B cell (primary cell): ENCODE measurements around the gene TRAF3. TPM values are rescaled to one million over a fixed set of nuclear protein-coding genes. Genes with fewer than 3 reads are reported as not detected.
"Not testable (repeated sequence)": the region's sequence is repeated elsewhere in the genome, so short reads cannot be mapped to it uniquely, and the experiment has no call there.

Experiments
- ATAC-seq: fragments of 200-7000 bp; cut with Tn5 transposase; one replicate; pipeline ENCODE4 v1.10.0; 2021; ENCODE audit warnings: low read depth, mild to moderate bottlenecking, moderate number of reproducible peaks, moderate library complexity
- CTCF ChIA-PET: fragments of 350-600 bp; sonication (Branson Sonifier 250); formaldehyde crosslinking; loops from one replicate; lab custom pipeline; 2021; ENCODE audit warnings: antibody characterized with exemption, inconsistent platforms; lab: Charles Lee
- POLR2A ChIA-PET: fragments of 350-600 bp; sonication (Branson Sonifier 250); formaldehyde crosslinking; loops from one replicate; lab custom pipeline; 2021; ENCODE audit warnings: antibody characterized with exemption; lab: Charles Lee
- DNase-seq: peaks from one replicate; pipeline ENCODE4 v3.0.0; 2013
- H2AFZ ChIP-seq: 2 replicates; pipeline ENCODE4 v1.6.1; 2012; ENCODE audit warnings: mild to moderate bottlenecking, low read depth, low read length; ENCODE audit not compliant: insufficient read depth, poor library complexity, severe bottlenecking
- H3K27ac ChIP-seq, 2 donors: 1 replicate in 1 of 2; 2 replicates in 1 of 2; pipeline ENCODE4 v1.5.1; 2012 to 2013; ENCODE audit warnings: low read length in 2 of 2, mild to moderate bottlenecking in 2 of 2, moderate library complexity in 1 of 2
- H3K27me3 ChIP-seq, 4 experiments: fragments of 200-600 bp in 1 of 4; sonication (generic) in 1 of 4; replicated peaks in 1 of 4; 1 replicate in 2 of 4; 2 replicates in 2 of 4; pipeline versions ENCODE4 v1.6.1 to v1.7.0; 2013 to 2016; ENCODE audit warnings: low read length in 3 of 4, mild to moderate bottlenecking in 2 of 4, mixed read lengths in 1 of 4, moderate library complexity in 1 of 4; ENCODE audit not compliant: insufficient read depth in 4 of 4, control insufficient read depth in 3 of 4; ENCODE audit errors: control extremely low read depth in 1 of 4
- H3K36me3 ChIP-seq, 2 experiments: replicated peaks in 1 of 2; 1 replicate in 1 of 2; 2 replicates in 1 of 2; pipeline versions ENCODE4 v1.6.1 to v1.7.1; 2013; ENCODE audit warnings: low read length in 1 of 2; ENCODE audit not compliant: insufficient read depth in 2 of 2, control insufficient read depth in 1 of 2; ENCODE audit errors: control extremely low read depth in 1 of 2, extremely low read depth in 1 of 2
- H3K4me1 ChIP-seq, 2 donors: fragments of 200-600 bp in 1 of 2; sonication (generic) in 1 of 2; 1 replicate in 1 of 2; 2 replicates in 1 of 2; pipeline versions ENCODE4 v1.5.1 to v1.6.1; 2013 to 2017; ENCODE audit warnings: low read length in 2 of 2; ENCODE audit not compliant: control insufficient read depth in 2 of 2, insufficient read depth in 2 of 2
- H3K4me2 ChIP-seq: replicated peaks from 2 replicates; pipeline ENCODE3; 2012; ENCODE audit warnings: mild to moderate bottlenecking, low read depth, low read length; ENCODE audit not compliant: poor library complexity, severe bottlenecking
- H3K4me3 ChIP-seq, 5 experiments: fragments of 200-600 bp in 1 of 5; sonication (generic) in 1 of 5; 1 replicate in 3 of 5; 2 replicates in 2 of 5; pipeline versions ENCODE4 v1.5.1 to v1.7.0; 2011 to 2016; ENCODE audit warnings: low read length in 4 of 5, mild to moderate bottlenecking in 4 of 5, low read depth in 2 of 5, control low read depth in 1 of 5, moderate library complexity in 1 of 5; ENCODE audit not compliant: insufficient read depth in 1 of 5; ENCODE audit errors: control extremely low read depth in 1 of 5, extremely low read depth in 1 of 5
- H3K79me2 ChIP-seq: fragments of 200-600 bp; sonication (generic); one replicate; pipeline ENCODE4 v1.6.0; 2016; ENCODE audit warnings: low read length; ENCODE audit not compliant: control insufficient read depth, insufficient read depth
- H3K9ac ChIP-seq: fragments of 200-600 bp; sonication (generic); 2 replicates; pipeline ENCODE4 v1.6.1; 2017; ENCODE audit warnings: mild to moderate bottlenecking, low read length, moderate library complexity
- H3K9me3 ChIP-seq, 3 donors: one replicate each; pipeline versions ENCODE4 v1.6.1 to v1.7.1; 2013; ENCODE audit warnings: low read length in 2 of 3; ENCODE audit not compliant: control insufficient read depth in 2 of 3, insufficient read depth in 1 of 3; ENCODE audit errors: control extremely low read depth in 1 of 3
- H4K20me1 ChIP-seq: 2 replicates; pipeline ENCODE4 v1.6.0; 2012; ENCODE audit warnings: mild to moderate bottlenecking, low read length; ENCODE audit not compliant: insufficient read depth, control insufficient read depth, poor library complexity, severe bottlenecking
- H3K27ac Mint-ChIP-seq: one replicate; pipeline ENCODE4 v1.8.0; 2021; ENCODE audit warnings: mixed read lengths
- H3K27me3 Mint-ChIP-seq: one replicate; pipeline ENCODE4 v1.8.0; 2021; ENCODE audit warnings: mixed read lengths
- H3K4me1 Mint-ChIP-seq: one replicate; pipeline ENCODE4 v1.8.0; 2021; ENCODE audit warnings: mixed read lengths
- H3K4me3 Mint-ChIP-seq: one replicate; pipeline ENCODE4 v1.8.0; 2021; ENCODE audit warnings: mixed read lengths
- H3K9me3 Mint-ChIP-seq: one replicate; pipeline ENCODE4 v1.8.0; 2022; ENCODE audit warnings: mixed read lengths; ENCODE audit not compliant: insufficient read depth
- EZH2 ChIP-seq: IDR thresholded peaks from 2 replicates; pipeline ENCODE4 v1.6.1; 2012; ENCODE audit warnings: borderline replicate concordance, low read depth, mild to moderate bottlenecking, moderate library complexity, low read length; ENCODE audit not compliant: insufficient read depth, poor library complexity, severe bottlenecking
- WGBS: methylation state at CpG from one replicate; pipeline ENCODE4 v1.1.5; 2013; ENCODE audit warnings: missing lambda C conversion rate; ENCODE audit not compliant: insufficient coverage; 5-methylcytosine and 5-hydroxymethylcytosine counted together
- intact Hi-C: fragments of 100-400 bp; cut with micrococcal nuclease; formaldehyde crosslinking; loops from one replicate; pipeline ENCODE4 v1.10.0; 2022
- polyA plus RNA-seq: library from polyadenylated mRNA; depleted of rRNA; stranded (reverse); fragments of >200 nt; gene quantifications from 2 replicates; pipeline ENCODE4 v1.2.3, GENCODE V29; 2012
- total RNA-seq, 2 donors: library from RNA; stranded (reverse); fragments of 120-200 nt in 1 of 2; gene quantifications; 1 replicate in 1 of 2; 2 replicates in 1 of 2; pipeline versions ENCODE4 v1.2.3 to v1.2.4, GENCODE V29; 2013 to 2022
- TF ChIP-seq, protein P1 (sequence below): fragments of 200-600 bp; IDR thresholded peaks from one replicate; pipeline ENCODE4 v1.8.0; 2022; ENCODE audit warnings: antibody characterized with exemption, mild to moderate bottlenecking

The TRAF3 gene
- total and polyA plus RNA-seq, 2 donors (not counting 1 experiment from before 2014, with no cell fraction given): 42.8 to 89.8 TPM

- Histone ChIP-seq H4K20me1 (peaks cover 23% of the 10 kb centered on the region), H3K9me3 (no peaks in the 10 kb centered on the region), H3K4me1 (peaks cover 0 to 8% of the 10 kb centered on the region in 2 donors), H2AFZ (no peak overlapping the region), H3K4me3 (no peak overlapping the region), H3K4me2 (no peak overlapping the region), H3K9ac (no peak overlapping the region), H3K36me3 (peaks cover 9 to 89% of the 10 kb centered on the region in 2 experiments), H3K79me2 (peaks cover 30% of the 10 kb centered on the region), H3K27me3 (no peaks in the 10 kb centered on the region), H3K27ac (no peak overlapping the region)
- Mint-ChIP-seq H3K27ac (no peak overlapping the region), H3K9me3 (no peaks in the 10 kb centered on the region), H3K4me1 (peaks cover 3% of the 10 kb centered on the region), H3K4me3 (no peak overlapping the region), H3K27me3 (no peaks in the 10 kb centered on the region)
- 83% methylated on average over 1 of the region's 2 CpGs for WGBS
- DNase-seq: no peak
- ChIA-PET POLR2A (no interaction called here), CTCF (no interaction called here)
- TF ChIP-seq, protein P1, sequence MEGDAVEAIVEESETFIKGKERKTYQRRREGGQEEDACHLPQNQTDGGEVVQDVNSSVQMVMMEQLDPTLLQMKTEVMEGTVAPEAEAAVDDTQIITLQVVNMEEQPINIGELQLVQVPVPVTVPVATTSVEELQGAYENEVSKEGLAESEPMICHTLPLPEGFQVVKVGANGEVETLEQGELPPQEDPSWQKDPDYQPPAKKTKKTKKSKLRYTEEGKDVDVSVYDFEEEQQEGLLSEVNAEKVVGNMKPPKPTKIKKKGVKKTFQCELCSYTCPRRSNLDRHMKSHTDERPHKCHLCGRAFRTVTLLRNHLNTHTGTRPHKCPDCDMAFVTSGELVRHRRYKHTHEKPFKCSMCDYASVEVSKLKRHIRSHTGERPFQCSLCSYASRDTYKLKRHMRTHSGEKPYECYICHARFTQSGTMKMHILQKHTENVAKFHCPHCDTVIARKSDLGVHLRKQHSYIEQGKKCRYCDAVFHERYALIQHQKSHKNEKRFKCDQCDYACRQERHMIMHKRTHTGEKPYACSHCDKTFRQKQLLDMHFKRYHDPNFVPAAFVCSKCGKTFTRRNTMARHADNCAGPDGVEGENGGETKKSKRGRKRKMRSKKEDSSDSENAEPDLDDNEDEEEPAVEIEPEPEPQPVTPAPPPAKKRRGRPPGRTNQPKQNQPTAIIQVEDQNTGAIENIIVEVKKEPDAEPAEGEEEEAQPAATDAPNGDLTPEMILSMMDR: no peak
- no peak for TF ChIP-seq EZH2
- no peak for ATAC-seq
- intact Hi-C loops: no loop called here
Observed at GRCh38 chr14:102875652-102876051, 98.4 kb downstream of the TRAF3 start.

GRCh38 chr14:102877511-102877910 is 100.3 kb downstream of the TRAF3 start:
- ChIA-PET POLR2A (interaction anchor here (0.6 kb wide), 1 partner anchor 21 kb away, joined by 13 read pairs; no protein-coding TSS in a partner anchor), CTCF (interaction anchor here (0.6 to 2.4 kb wide), 2 partner anchors 103 to 182 kb away, joined by 3 to 14 read pairs; no protein-coding TSS in a partner anchor)
- peaks cover 7 to 82% of the 10 kb centered on the region in 2 experiments for H3K36me3 ChIP-seq

More at GRCh38 chr14:102877511-102877910, 100.3 kb downstream of the TRAF3 start:
- WGBS: 96% methylated on average over 8 of the region's 10 CpGs
- peaks cover 18% of the 10 kb centered on the region for H3K79me2 ChIP-seq
- H3K9ac ChIP-seq, H3K27me3 ChIP-seq, H3K27me3 Mint-ChIP-seq, H2AFZ ChIP-seq, H4K20me1 ChIP-seq, H3K27ac ChIP-seq, H3K4me1 ChIP-seq, H3K4me1 Mint-ChIP-seq, H3K4me3 Mint-ChIP-seq, H3K27ac Mint-ChIP-seq, ATAC-seq, H3K4me3 ChIP-seq, DNase-seq, H3K9me3 ChIP-seq, H3K9me3 Mint-ChIP-seq, H3K4me2 ChIP-seq, intact Hi-C loops: not testable (repeated sequence)
